CD4-positive, CD25-positive, alpha-beta regulatory T cell (primary cell): Measurements from ENCODE around the gene CTBP2. TPM values are rescaled to one million over a fixed set of nuclear protein-coding genes. Genes with fewer than 3 reads are reported as not detected.

ENCODE experiments used
- ATAC-seq, 2 donors: fragments of 150-1000 bp; cut with Tn5 transposase; one replicate each; pipeline ENCODE4 v1.10.0; 2021; ENCODE audit warnings: low read depth in 2 of 2, moderate number of reproducible peaks in 2 of 2, moderate library complexity in 1 of 2
- DNase-seq, 3 donors: peaks; one replicate each; pipeline versions ENCODE4 v3.0.0 to v3.0.0-alpha.2; 2012 to 2022; ENCODE audit warnings: mixed read lengths in 1 of 3
- H3K27ac ChIP-seq: one replicate; pipeline ENCODE4 v1.7.0; 2013; ENCODE audit warnings: mild to moderate bottlenecking, low read length; ENCODE audit not compliant: insufficient read depth, poor library complexity, severe bottlenecking
- H3K27me3 ChIP-seq: one replicate; pipeline ENCODE4 v1.7.0; 2013; ENCODE audit warnings: low read length; ENCODE audit not compliant: control insufficient read depth, insufficient read depth
- H3K36me3 ChIP-seq: one replicate; pipeline ENCODE4 v1.7.0; 2013; ENCODE audit warnings: mild to moderate bottlenecking, low read length, moderate library complexity; ENCODE audit not compliant: control insufficient read depth, insufficient read depth
- H3K4me1 ChIP-seq: 2 replicates; pipeline ENCODE4 v1.7.0; 2013; ENCODE audit warnings: mild to moderate bottlenecking, low read length; ENCODE audit not compliant: insufficient read depth, control insufficient read depth, poor library complexity, severe bottlenecking
- H3K4me3 ChIP-seq: one replicate; pipeline ENCODE4 v1.7.0; 2013; ENCODE audit warnings: low read depth, mild to moderate bottlenecking, low read length, moderate library complexity
- H3K9me3 ChIP-seq, 2 experiments: 1 replicate in 1 of 2; 2 replicates in 1 of 2; pipeline ENCODE4 v1.7.0; 2013; ENCODE audit warnings: low read length in 2 of 2, mild to moderate bottlenecking in 1 of 2, moderate library complexity in 1 of 2; ENCODE audit not compliant: control insufficient read depth in 2 of 2
- H3K27ac Mint-ChIP-seq, 3 donors: one replicate each; pipeline ENCODE4 v1.8.0; 2020 to 2022; ENCODE audit warnings: mild to moderate bottlenecking in 3 of 3, mixed read lengths in 3 of 3, moderate library complexity in 2 of 3
- H3K27me3 Mint-ChIP-seq: one replicate; pipeline ENCODE4 v1.8.0; 2022; ENCODE audit warnings: mild to moderate bottlenecking, mixed read lengths
- H3K36me3 Mint-ChIP-seq: one replicate; pipeline ENCODE4 v1.8.0; 2020; ENCODE audit warnings: mixed read lengths
- H3K4me1 Mint-ChIP-seq, 4 donors: one replicate each; pipeline ENCODE4 v1.8.0; 2020 to 2022; ENCODE audit warnings: mixed read lengths in 4 of 4, mild to moderate bottlenecking in 1 of 4
- H3K4me3 Mint-ChIP-seq, 4 donors: one replicate each; pipeline ENCODE4 v1.8.0; 2020 to 2022; ENCODE audit warnings: mild to moderate bottlenecking in 4 of 4, mixed read lengths in 4 of 4, moderate library complexity in 3 of 4
- H3K9me3 Mint-ChIP-seq, 7 donors: one replicate each; pipeline ENCODE4 v1.8.0; 2020 to 2022; ENCODE audit warnings: mixed read lengths in 7 of 7, mild to moderate bottlenecking in 3 of 7, moderate library complexity in 2 of 7
- polyA plus RNA-seq, 4 donors: library from polyadenylated mRNA; unstranded; fragments of 300-500 nt; fragmentation: Illumina TruSeq; gene quantifications; one replicate each; pipeline ENCODE4 v1.2.3, GENCODE V29; 2021
- total RNA-seq: library from RNA; stranded (reverse); gene quantifications from one replicate; pipeline ENCODE4 v1.2.3, GENCODE V29; 2022

Gene CTBP2
- total and polyA plus RNA-seq, 5 donors from 2014 or later = 0.10 to 0.49 (median 0.13) TPM; not detected in 2

GRCh38 chr10:125027871-125028869 lies 132.2 kb downstream of the CTBP2 start:
- Mint-ChIP-seq H3K27me3 (no peaks in the 10 kb centered on the region), H3K4me3 (no peak overlapping the region), H3K36me3 (no peaks in the 10 kb centered on the region), H3K27ac (no peak overlapping the region), H3K9me3 (peaks cover 0 to 1% (median 0%) of the 10 kb centered on the region in 7 donors), H3K4me1 (no peaks in the 10 kb centered on the region)
- Histone ChIP-seq H3K4me3 (no peak overlapping the region), H3K4me1 (no peaks in the 10 kb centered on the region), H3K27ac (no peak overlapping the region), H3K27me3 (no peaks in the 10 kb centered on the region), H3K36me3 (no peaks in the 10 kb centered on the region), H3K9me3 (no peaks in the 10 kb centered on the region)
- DNase-seq (no peak), ATAC-seq (no peak)

GRCh38 chr10:125026974-125027735 lies 133.2 kb downstream of the CTBP2 start:
- no peak overlapping the region for H3K27ac ChIP-seq
- no peaks in the 10 kb centered on the region for H3K27me3 ChIP-seq
- no peaks in the 10 kb centered on the region for H3K4me1 ChIP-seq
- peaks cover 5% of the 10 kb centered on the region for H3K27me3 Mint-ChIP-seq
- no peak overlapping the region for H3K4me3 ChIP-seq
- H3K36me3 Mint-ChIP-seq = no peaks in the 10 kb centered on the region
- peaks cover 0 to 1% (median 0%) of the 10 kb centered on the region in 7 donors for H3K9me3 Mint-ChIP-seq
- no peaks in the 10 kb centered on the region for H3K9me3 ChIP-seq
- no peak overlapping the region for H3K27ac Mint-ChIP-seq
- DNase-seq = no peak
- no peaks in the 10 kb centered on the region for H3K36me3 ChIP-seq
- H3K4me1 Mint-ChIP-seq = no peaks in the 10 kb centered on the region
- H3K4me3 Mint-ChIP-seq = no peak overlapping the region
- no peak for ATAC-seq

- Mint-ChIP-seq H3K4me3 (no peak overlapping the region), H3K27ac (no peak overlapping the region), H3K27me3 (peaks cover 5% of the 10 kb centered on the region), H3K36me3 (no peaks in the 10 kb centered on the region), H3K9me3 (peaks cover 0 to 1% (median 0%) of the 10 kb centered on the region in 7 donors), H3K4me1 (no peaks in the 10 kb centered on the region)
- no peaks in the 10 kb centered on the region for H3K9me3 ChIP-seq
- H3K27me3 ChIP-seq = no peaks in the 10 kb centered on the region
- no peak overlapping the region for H3K27ac ChIP-seq
- no peak for ATAC-seq
- DNase-seq = no peak
- H3K4me1 ChIP-seq = no peaks in the 10 kb centered on the region
- no peaks in the 10 kb centered on the region for H3K36me3 ChIP-seq
- no peak overlapping the region for H3K4me3 ChIP-seq
Observed at GRCh38 chr10:125026036-125026931, 134.1 kb downstream of the CTBP2 start.

- Histone ChIP-seq H3K27me3 (no peaks in the 10 kb centered on the region), H3K9me3 (no peaks in the 10 kb centered on the region), H3K36me3 (no peaks in the 10 kb centered on the region), H3K27ac (no peak overlapping the region), H3K4me3 (no peak overlapping the region), H3K4me1 (no peaks in the 10 kb centered on the region)
- Mint-ChIP-seq H3K4me1 (no peaks in the 10 kb centered on the region), H3K9me3 (peaks cover 0 to 1% (median 0%) of the 10 kb centered on the region in 7 donors), H3K27ac (no peak overlapping the region), H3K36me3 (no peaks in the 10 kb centered on the region), H3K27me3 (peaks cover 5% of the 10 kb centered on the region), H3K4me3 (no peak overlapping the region)
- DNase-seq = no peak
- no peak for ATAC-seq
Observed at GRCh38 chr10:125025341-125025740, 135.0 kb downstream of the CTBP2 start.

- H3K36me3 ChIP-seq = no peaks in the 10 kb centered on the region
Observed at GRCh38 chr10:125024497-125025234, 135.7 kb downstream of the CTBP2 start.

GRCh38 chr10:125023862-125024496 lies 136.4 kb downstream of the CTBP2 start:
- no peak overlapping the region for H3K27ac ChIP-seq
- Mint-ChIP-seq H3K36me3 (no peaks in the 10 kb centered on the region), H3K4me3 (no peak overlapping the region), H3K27me3 (peaks cover 5% of the 10 kb centered on the region), H3K9me3 (peaks cover 0 to 6% (median 0%) of the 10 kb centered on the region in 7 donors), H3K4me1 (no peaks in the 10 kb centered on the region), H3K27ac (no peak overlapping the region)
- H3K9me3 ChIP-seq = no peaks in the 10 kb centered on the region
- DNase-seq (no peak), ATAC-seq (no peak)
- no peaks in the 10 kb centered on the region for H3K36me3 ChIP-seq
- H3K4me1 ChIP-seq = no peaks in the 10 kb centered on the region
- no peak overlapping the region for H3K4me3 ChIP-seq
- no peaks in the 10 kb centered on the region for H3K27me3 ChIP-seq

More at GRCh38 chr10:125024497-125025234, 135.7 kb downstream of the CTBP2 start:
- H3K4me3 Mint-ChIP-seq = no peak overlapping the region
- no peaks in the 10 kb centered on the region for H3K4me1 Mint-ChIP-seq
- H3K36me3 Mint-ChIP-seq = no peaks in the 10 kb centered on the region
- no peaks in the 10 kb centered on the region for H3K9me3 ChIP-seq
- ATAC-seq (no peak), DNase-seq (no peak)
- H3K27me3 ChIP-seq = no peaks in the 10 kb centered on the region
- H3K27ac ChIP-seq = no peak overlapping the region
- H3K9me3 Mint-ChIP-seq = peaks cover 0 to 1% (median 0%) of the 10 kb centered on the region in 7 donors
- peaks cover 5% of the 10 kb centered on the region for H3K27me3 Mint-ChIP-seq
- no peak overlapping the region for H3K27ac Mint-ChIP-seq
- H3K4me1 ChIP-seq = no peaks in the 10 kb centered on the region
- no peak overlapping the region for H3K4me3 ChIP-seq
